Tibial artery (tissue), 4 donors: ENCODE data around the gene ALOX5AP.

Source experiments
- DNase-seq, 2 donors: peaks; one replicate each; pipeline ENCODE4 v3.0.0-alpha.2; 2019
- H3K27ac ChIP-seq, 2 donors: fragments of 200-600 bp; sonication (generic) in 1 of 2; 1 replicate in 1 of 2; 2 replicates in 1 of 2; pipeline ENCODE4 v1.5.1; 2018 to 2019; ENCODE audit warnings: mild to moderate bottlenecking in 1 of 2
- H3K27me3 ChIP-seq, 2 donors: fragments of 200-600 bp; sonication (generic) in 1 of 2; one replicate each; pipeline versions ENCODE4 v1.5.1 to v1.6.0; 2016 to 2019
- H3K36me3 ChIP-seq, 3 donors: fragments of 200-600 bp; sonication (generic) in 2 of 3; one replicate each; pipeline ENCODE4 v1.5.1; 2016 to 2019; ENCODE audit warnings: mild to moderate bottlenecking in 2 of 3
- H3K4me1 ChIP-seq, 4 donors: fragments of 200-600 bp; sonication (generic) in 2 of 4; 1 replicate in 3 of 4; 2 replicates in 1 of 4; pipeline ENCODE4 v1.5.1; 2016 to 2019
- H3K4me3 ChIP-seq, 2 donors: fragments of 200-600 bp; sonication (generic) in 1 of 2; 1 replicate in 1 of 2; 2 replicates in 1 of 2; pipeline ENCODE4 v1.5.1; 2018 to 2019; ENCODE audit warnings: mild to moderate bottlenecking in 2 of 2
- H3K9me3 ChIP-seq, 3 donors: fragments of 200-600 bp; sonication (generic) in 1 of 3; one replicate each; pipeline ENCODE4 v1.5.1; 2016 to 2019
- CTCF ChIP-seq, 2 experiments: fragments of 200-600 bp in 1 of 2; fragments of 450-650 bp in 1 of 2; IDR thresholded peaks; one replicate each; pipeline ENCODE4 v1.5.1; 2017 to 2019; ENCODE audit warnings: antibody characterized with exemption in 2 of 2, mild to moderate bottlenecking in 1 of 2, moderate library complexity in 1 of 2
- intact Hi-C: fragments of 100-400 bp; cut with DNase I; formaldehyde crosslinking; loops from one replicate; pipeline ENCODE4 v1.15.0; 2023; ENCODE audit warnings: low total_unique reads

ALOX5AP gene

GRCh38 chr13:30774214-30774730 lies 38.9 kb downstream of the ALOX5AP start:
- no peak for DNase-seq
- intact Hi-C loops: loop anchor here (10.0 kb wide), 1 partner anchor 231 kb away; no protein-coding TSS in a partner anchor
- Histone ChIP-seq H3K4me1 (no peaks in the 10 kb centered on the region), H3K9me3 (no peaks in the 10 kb centered on the region), H3K36me3 (no peaks in the 10 kb centered on the region), H3K4me3 (no peak overlapping the region), H3K27me3 (no peaks in the 10 kb centered on the region), H3K27ac (no peak overlapping the region)
- no peak for TF ChIP-seq CTCF (IDR thresholded peaks at IDR 0.05)

DNA sequence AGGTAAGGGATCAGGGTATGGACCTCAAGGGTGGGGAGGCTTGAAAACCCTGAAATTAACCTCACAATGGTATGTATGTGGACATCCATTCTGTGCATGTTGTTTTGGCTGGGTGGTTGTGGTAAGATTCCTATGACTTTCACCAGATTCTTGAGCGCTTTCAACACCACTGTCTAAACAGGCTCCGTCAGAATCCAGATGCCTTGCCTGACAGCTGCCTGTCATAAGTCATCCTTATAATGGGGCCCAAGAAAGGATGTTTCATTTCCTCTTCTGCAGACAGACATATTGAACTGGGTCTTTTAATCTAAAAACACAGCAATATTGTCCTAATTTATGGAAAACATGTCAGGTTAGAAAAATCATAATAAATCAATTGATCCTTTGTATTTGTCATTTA lies 41.3 kb downstream of the ALOX5AP start:
- TF ChIP-seq CTCF (IDR thresholded peaks at IDR 0.05): no peak
- no peaks in the 10 kb centered on the region for H3K36me3 ChIP-seq
- no peaks in the 10 kb centered on the region for H3K27me3 ChIP-seq
- no peak overlapping the region for H3K4me3 ChIP-seq
- H3K4me1 ChIP-seq: peaks cover 0 to 15% (median 0%) of the 10 kb centered on the region in 4 donors
- no peak for DNase-seq
- intact Hi-C loops: loop anchor here (10.0 kb wide), 1 partner anchor 228 kb away; no protein-coding TSS in a partner anchor
- H3K27ac ChIP-seq: no peak overlapping the region
- no peaks in the 10 kb centered on the region for H3K9me3 ChIP-seq

DNA sequence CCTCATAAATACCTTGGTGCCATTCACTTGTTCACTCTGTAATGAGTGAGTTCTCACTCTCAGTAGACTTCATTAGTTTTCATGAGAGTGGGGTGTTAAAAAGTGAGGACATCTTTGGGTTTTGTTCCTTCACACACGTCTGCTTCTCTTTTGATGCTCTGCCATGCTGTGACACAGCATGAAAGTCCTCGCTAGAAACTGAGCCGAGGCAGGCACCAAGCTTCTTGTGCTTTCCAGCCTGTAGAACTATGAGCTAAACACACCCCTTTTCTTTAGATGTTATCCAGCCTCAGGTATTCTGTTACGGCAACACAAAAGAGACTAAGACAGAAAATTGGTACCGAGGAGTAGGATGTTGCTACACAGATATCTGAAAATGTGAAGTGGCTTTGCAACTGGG lies 43.7 kb downstream of the ALOX5AP start:
- Histone ChIP-seq H3K9me3 (no peaks in the 10 kb centered on the region), H3K36me3 (no peaks in the 10 kb centered on the region), H3K27ac (no peak overlapping the region), H3K4me1 (peaks cover 0 to 15% (median 0%) of the 10 kb centered on the region in 4 donors), H3K4me3 (no peak overlapping the region), H3K27me3 (no peaks in the 10 kb centered on the region)
- DNase-seq: no peak
- no peak for TF ChIP-seq CTCF (IDR thresholded peaks at IDR 0.05)
- intact Hi-C loops: loop anchor here (10.0 kb wide), 1 partner anchor 226 kb away; no protein-coding TSS in a partner anchor

GRCh38 chr13:30779608-30780007 lies 44.3 kb downstream of the ALOX5AP start:
- Histone ChIP-seq H3K27me3 (no peaks in the 10 kb centered on the region), H3K27ac (no peak overlapping the region), H3K9me3 (no peaks in the 10 kb centered on the region), H3K4me1 (peaks cover 0 to 15% (median 0%) of the 10 kb centered on the region in 4 donors), H3K4me3 (no peak overlapping the region), H3K36me3 (no peaks in the 10 kb centered on the region)
- intact Hi-C loops: loop anchor here (10.0 kb wide), 1 partner anchor 225 kb away; no protein-coding TSS in a partner anchor
- no peak for TF ChIP-seq CTCF (IDR thresholded peaks at IDR 0.05)
- no peak for DNase-seq

DNA sequence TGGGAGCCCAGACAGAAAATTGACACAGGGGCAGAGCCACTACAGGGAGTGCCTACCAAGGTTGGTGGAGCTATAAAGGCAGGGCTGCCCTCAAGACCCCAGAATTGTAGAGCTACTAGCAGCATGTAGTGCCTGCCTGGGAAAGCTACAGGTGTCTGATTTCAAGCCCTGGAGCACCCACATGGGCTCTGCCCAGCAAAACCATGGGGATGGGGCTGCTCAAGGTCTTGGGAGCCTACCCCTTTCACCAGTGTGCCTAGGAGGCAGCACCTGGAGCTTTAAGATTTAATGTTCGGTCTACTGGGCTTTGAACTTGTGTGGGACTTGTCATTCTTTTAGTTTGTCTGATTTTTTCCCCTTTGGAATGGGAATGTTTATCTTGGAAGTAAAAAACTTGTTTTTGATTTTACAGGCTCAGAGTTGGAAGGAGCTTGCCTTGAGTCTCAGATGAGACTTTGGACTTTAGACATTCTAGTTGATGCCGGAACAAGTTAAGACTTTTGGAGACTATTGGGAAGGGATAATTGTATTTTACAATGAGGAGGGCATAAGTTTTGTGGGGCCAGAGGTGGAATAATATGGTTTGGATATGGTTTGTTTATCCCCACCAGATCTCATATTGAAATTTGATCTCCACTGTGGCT lies 45.1 kb downstream of the ALOX5AP start:
- no peak overlapping the region for H3K27ac ChIP-seq
- no peak for TF ChIP-seq CTCF (IDR thresholded peaks at IDR 0.05)
- DNase-seq: no peak
- no peak overlapping the region for H3K4me3 ChIP-seq
- no peaks in the 10 kb centered on the region for H3K36me3 ChIP-seq
- H3K27me3 ChIP-seq: no peaks in the 10 kb centered on the region
- H3K9me3 ChIP-seq: no peaks in the 10 kb centered on the region
- H3K4me1 ChIP-seq: peaks cover 0 to 15% (median 0%) of the 10 kb centered on the region in 4 donors
- intact Hi-C loops: no loop called here
